ENCODE measurements around the gene PITPNC1. TPM values are rescaled to one million over a fixed set of nuclear protein-coding genes. Genes with fewer than 3 reads are reported as not detected.

Gene PITPNC1
- total and polyA plus RNA-seq, 2 of the 13 experiments (the other 11 are each of a cell fraction or from before 2014, with no cell fraction given): 4.1 to 5.7 TPM

- no peak for TF ChIP-seq ZNF556 (CRISPR knock-in tag; IDR thresholded peaks at IDR 0.05; ENCODE audit: borderline replicate concordance)
- TF ChIP-seq BCLAF1 (IDR thresholded peaks at IDR 0.05): no peak
- TF ChIP-seq, protein P1, sequence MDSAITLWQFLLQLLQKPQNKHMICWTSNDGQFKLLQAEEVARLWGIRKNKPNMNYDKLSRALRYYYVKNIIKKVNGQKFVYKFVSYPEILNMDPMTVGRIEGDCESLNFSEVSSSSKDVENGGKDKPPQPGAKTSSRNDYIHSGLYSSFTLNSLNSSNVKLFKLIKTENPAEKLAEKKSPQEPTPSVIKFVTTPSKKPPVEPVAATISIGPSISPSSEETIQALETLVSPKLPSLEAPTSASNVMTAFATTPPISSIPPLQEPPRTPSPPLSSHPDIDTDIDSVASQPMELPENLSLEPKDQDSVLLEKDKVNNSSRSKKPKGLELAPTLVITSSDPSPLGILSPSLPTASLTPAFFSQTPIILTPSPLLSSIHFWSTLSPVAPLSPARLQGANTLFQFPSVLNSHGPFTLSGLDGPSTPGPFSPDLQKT (CRISPR knock-in tag; IDR thresholded peaks at IDR 0.05; ENCODE audit: borderline replicate concordance): 0 out of 2 replicates have a peak, but pooled peaks have one; percentile 40
- TF ChIP-seq ZIK1 (CRISPR knock-in tag; IDR thresholded peaks at IDR 0.05; ENCODE audit: borderline replicate concordance, low read depth): no peak; the same call in 1 of the 2 replicates
- TF ChIP-seq ZNF790 (CRISPR knock-in tag; IDR thresholded peaks at IDR 0.05; ENCODE audit: borderline replicate concordance): 0 out of 2 replicates have a peak, but pooled peaks have one; percentile 49
- peak; percentile 32; the same call in 1 of the 2 replicates for TF ChIP-seq EED (CRISPR knock-in tag; IDR thresholded peaks at IDR 0.05)
- TF ChIP-seq, protein P2, sequence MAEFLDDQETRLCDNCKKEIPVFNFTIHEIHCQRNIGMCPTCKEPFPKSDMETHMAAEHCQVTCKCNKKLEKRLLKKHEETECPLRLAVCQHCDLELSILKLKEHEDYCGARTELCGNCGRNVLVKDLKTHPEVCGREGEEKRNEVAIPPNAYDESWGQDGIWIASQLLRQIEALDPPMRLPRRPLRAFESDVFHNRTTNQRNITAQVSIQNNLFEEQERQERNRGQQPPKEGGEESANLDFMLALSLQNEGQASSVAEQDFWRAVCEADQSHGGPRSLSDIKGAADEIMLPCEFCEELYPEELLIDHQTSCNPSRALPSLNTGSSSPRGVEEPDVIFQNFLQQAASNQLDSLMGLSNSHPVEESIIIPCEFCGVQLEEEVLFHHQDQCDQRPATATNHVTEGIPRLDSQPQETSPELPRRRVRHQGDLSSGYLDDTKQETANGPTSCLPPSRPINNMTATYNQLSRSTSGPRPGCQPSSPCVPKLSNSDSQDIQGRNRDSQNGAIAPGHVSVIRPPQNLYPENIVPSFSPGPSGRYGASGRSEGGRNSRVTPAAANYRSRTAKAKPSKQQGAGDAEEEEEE (CRISPR knock-in tag; IDR thresholded peaks at IDR 0.05; ENCODE audit: borderline replicate concordance): no peak
- TF ChIP-seq ZNF337 (CRISPR knock-in tag; IDR thresholded peaks at IDR 0.05; ENCODE audit: borderline replicate concordance, low read depth): no peak
- TF ChIP-seq, protein P3, sequence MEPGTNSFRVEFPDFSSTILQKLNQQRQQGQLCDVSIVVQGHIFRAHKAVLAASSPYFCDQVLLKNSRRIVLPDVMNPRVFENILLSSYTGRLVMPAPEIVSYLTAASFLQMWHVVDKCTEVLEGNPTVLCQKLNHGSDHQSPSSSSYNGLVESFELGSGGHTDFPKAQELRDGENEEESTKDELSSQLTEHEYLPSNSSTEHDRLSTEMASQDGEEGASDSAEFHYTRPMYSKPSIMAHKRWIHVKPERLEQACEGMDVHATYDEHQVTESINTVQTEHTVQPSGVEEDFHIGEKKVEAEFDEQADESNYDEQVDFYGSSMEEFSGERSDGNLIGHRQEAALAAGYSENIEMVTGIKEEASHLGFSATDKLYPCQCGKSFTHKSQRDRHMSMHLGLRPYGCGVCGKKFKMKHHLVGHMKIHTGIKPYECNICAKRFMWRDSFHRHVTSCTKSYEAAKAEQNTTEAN (CRISPR knock-in tag; conservative IDR thresholded peaks at IDR 0.05): no peak; the same call in 1 of the 2 replicates
- TF ChIP-seq, protein P4, sequence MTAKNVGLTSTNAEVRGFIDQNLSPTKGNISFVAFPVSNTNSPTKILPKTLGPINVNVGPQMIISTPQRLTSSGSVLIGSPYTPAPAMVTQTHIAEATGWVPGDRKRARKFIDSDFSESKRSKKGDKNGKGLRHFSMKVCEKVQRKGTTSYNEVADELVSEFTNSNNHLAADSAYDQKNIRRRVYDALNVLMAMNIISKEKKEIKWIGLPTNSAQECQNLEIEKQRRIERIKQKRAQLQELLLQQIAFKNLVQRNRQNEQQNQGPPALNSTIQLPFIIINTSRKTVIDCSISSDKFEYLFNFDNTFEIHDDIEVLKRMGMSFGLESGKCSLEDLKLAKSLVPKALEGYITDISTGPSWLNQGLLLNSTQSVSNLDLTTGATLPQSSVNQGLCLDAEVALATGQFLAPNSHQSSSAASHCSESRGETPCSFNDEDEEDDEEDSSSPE (CRISPR knock-in tag; IDR thresholded peaks at IDR 0.05): peak; percentile 57; the same call in 1 of the 2 replicates
- TF ChIP-seq AGO2 (optimal IDR thresholded peaks at IDR 0.05; ENCODE audit: low read depth, low read length): no peak
- no peak for TF ChIP-seq IKZF4 (CRISPR knock-in tag; IDR thresholded peaks at IDR 0.05; ENCODE audit: borderline replicate concordance, low read depth, not compliant biosample characterization)
- TF ChIP-seq SUZ12 (IDR thresholded peaks at IDR 0.05; ENCODE audit: low read depth, low read length): no peak
- no peak for TF ChIP-seq HOXA7 (CRISPR knock-in tag; IDR thresholded peaks at IDR 0.05)
- TF ChIP-seq MXD3 (CRISPR knock-in tag; IDR thresholded peaks at IDR 0.05): 0 out of 2 replicates have a peak, but pooled peaks have one; percentile 67
These were observed 1.6 kb downstream of the PITPNC1 start (continued) for GRCh38 chr17:67378454-67379250.
